ENCODE data around the gene ZNF154.

ZNF154 gene

GRCh38 chr19:57672466-57672865, 36.5 kb downstream of the ZNF154 start:
- no peak for DNase-seq

DNA sequence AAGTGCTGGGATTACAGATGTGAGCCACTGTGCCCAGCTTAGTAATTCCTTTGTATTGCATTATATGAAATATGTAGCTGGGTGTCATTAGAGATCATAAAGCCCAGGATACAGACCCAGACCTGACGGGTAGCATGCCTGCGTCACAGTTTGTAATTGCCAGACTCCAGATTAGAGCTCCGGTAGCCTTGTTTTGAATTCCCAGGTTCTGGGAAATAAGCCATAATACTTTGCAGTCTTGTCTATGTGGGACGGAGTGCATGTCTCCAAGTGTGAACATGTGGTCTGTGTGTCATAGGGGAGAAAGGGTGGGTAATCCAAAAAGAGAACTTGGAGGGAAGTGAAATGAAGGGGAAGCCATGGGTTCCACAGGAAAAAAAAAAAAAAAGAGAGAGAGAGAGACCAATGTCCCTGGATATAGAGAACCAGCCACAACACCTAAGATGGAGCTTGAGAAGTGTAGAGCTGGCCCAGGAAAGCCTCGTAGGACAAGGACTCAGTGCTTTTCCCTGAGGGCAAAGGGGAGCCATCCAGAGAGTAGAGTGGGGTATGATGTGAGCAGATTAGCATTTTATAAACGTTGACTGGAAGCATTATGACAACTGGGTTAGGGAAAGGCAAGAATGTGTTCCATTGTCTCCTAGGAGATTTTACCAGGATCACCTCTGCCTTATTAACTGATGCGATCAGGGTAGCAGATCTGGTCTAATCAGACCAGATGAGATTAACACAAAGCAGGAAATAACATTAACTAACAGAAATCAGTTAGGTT, 37.7 kb downstream of the ZNF154 start:
- DNase-seq: no peak

DNA sequence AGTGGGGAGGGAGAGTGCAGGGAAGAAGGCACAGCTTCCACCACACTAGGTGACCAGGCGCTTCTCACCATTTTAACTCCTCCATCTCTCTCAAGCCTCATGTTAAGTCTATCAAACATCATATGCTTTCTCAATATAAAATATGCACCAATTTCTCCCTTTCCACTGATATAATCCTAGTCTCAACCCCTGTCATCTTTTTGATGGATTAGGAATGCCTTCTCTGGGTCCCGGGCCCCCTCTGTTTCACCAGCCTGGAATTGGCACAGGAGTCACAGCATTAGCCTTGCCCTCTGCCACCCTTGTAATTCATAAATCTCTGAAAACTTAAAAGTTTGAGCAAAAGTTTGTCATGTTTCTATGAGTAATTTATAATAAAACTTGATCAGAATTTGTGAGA, 40.4 kb downstream of the ZNF154 start, which contains the start of gene ZSCAN4:
Gene ZSCAN4 (plus strand): TSS at position 301 of the 400 bp plus-strand sequence. CDS start 7,211 bp downstream, outside the sequence.
- DNase-seq: no peak

DNA sequence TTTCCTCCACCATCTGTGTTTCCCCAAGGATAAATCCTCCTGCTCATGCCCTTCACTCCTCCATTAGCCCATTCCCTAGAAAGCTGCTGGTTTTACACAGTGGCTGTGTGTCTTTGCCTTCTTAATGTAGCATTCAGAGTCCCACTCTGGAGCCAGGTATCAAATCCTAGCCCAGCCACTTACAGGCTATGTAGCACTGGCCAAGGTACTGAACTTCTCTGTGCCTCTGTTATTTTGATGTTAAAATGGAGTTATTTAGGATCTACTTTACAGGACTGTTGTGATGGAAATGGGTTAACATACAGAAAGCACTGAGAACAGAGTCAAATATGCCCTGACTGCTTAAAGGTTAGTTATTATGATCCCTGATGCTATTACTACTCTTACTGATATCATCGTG, 41.8 kb downstream of the ZNF154 start:
- no peak for DNase-seq

DNA sequence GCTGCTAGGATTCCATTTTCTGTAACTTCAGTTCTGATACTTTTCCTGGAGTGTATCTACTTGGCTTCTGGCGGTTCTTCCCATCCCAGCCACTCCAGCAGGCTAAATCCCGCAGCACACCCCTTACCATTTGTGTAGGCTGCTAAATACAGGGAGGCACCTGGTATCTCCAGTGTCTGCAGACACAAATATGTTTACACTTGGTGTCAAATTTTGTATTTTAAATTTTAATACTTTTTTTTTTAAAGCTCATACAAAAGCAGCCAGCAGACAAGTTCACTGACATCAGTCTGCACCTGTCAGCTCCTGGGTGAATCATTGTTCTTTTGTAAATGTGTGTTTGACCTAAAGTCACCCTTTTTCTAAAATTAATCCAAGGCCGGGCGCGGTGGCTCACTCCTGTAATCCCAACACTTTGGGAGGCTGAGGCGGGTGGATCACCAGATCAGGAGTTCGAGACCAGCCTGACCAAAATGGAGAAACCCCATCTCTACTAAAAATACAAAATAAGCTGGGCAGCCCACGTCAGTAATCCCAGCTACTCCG, 43.7 kb downstream of the ZNF154 start:
- no peak for DNase-seq

- peak; percentile 53 for DNase-seq
These were observed 44.5 kb downstream of the ZNF154 start for GRCh38 chr19:57664269-57665127.

DNA sequence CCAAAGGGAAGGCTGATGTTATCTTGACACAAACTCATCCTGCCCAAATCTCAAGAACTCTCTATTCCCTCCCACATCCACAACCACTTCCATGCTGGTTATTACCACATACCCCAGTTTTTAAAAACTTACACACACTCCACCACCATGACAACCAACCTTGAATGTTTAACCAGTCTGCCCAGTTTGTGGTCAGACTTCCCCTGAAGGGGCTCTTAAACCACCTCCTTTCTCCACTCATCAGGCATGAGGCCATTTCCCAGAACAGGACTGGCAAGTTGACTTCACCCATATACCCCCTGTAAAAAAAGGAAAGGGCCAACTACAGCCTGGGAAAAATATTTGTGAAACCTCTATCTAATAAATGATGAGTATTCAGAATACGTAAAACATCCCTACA, 52.7 kb downstream of the ZNF154 start:
- DNase-seq: no peak

DNA sequence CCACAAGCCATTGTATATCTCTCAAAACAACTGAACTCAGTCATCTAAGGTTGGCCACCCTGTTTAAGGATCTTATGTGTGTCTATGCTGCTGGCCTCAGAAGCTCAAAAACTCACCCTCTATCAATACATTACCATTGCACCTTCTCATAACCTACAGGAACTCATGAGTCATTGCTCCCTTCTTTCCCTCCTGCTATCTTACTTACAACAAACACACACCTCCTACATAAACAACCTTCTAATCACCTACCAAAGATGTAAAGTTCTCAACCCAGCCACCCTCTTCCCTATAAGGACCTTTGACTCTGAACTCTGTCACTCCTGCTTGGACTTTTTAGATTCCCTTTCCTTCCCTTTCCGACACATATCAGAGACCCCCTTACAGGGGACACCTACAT, 53.6 kb downstream of the ZNF154 start:
- no peak for DNase-seq

DNA sequence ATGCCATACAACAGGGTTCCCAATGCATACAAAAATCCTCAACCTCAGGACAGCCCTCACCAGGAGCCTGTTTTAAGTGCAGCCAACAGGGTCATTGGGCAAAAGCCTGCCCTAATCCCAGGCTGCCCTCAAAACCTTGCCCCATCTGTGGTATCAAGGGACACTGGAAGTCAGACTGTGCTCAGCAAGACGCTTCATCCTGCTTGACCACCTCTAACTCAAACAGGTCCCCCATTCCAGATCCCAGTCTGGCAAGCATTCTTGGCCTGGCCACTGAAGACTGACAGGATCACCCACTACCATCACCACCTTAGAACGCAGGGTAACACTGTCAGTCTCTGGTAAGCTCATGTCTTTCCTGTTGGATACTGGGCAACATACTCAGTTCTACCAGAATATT, 55.3 kb downstream of the ZNF154 start:
- no peak for DNase-seq

GRCh38 chr19:57651654-57651996, 57.4 kb downstream of the ZNF154 start:
- DNase-seq: no peak

- peak; percentile 45 for DNase-seq
These were observed 60.5 kb downstream of the ZNF154 start for GRCh38 chr19:57648331-57649003.
